ENCODE results near the gene PTPA.

DNA sequence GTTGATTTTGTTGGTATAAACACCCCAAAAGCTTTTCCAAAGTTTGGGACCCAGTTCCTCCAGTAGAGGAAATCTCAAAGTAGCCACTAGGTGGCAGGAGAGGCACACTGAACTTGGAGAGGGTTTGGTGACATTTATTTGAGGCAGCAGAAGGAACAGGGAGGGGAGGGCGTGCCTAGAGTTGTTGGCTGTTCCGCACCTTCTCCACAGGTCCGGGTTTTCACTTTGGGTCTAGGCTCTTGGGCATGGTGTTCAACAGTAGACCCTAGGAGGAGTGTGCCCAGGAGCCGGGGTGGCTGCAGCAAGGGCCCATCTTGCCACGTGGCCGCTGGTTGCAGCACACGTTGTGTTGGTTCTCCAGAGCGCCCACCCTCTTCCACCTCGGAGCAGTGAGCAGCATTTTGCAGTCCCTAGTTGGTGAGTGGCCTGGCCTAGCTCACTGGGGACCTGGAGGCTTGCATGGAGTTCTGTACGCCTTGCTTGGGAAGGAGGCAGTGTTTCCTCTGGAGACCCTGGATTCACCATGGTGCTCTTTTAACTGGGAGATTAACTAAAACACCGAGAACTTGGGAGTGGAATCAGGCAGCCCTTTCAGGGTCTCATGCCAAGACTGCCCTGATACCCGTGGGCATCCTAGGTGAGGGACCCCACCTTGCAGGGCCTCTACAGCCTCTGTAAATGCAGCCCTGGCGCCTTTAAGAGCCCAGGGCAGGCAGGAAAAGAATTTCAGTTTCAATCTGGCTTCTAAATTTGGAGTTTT lies 28.2 kb downstream of the PTPA start:
- TF ChIP-seq YY1 (IDR thresholded peaks at IDR 0.05; ENCODE audit: insufficient read depth, insufficient read length) (no peak), SUZ12 (IDR thresholded peaks at IDR 0.05; ENCODE audit: extremely low read depth, insufficient read depth, insufficient read length) (no peak), ZNF274 (IDR thresholded peaks at IDR 0.05; ENCODE audit: low read depth, low read length) (no peak)
